Astrocyte (in vitro differentiated cells and primary cell): Measurements from ENCODE around the gene EPDR1. TPM values are rescaled to one million over a fixed set of nuclear protein-coding genes. Genes with fewer than 3 reads are reported as not detected.

Experiments used
- DNase-seq: peaks from one replicate; pipeline ENCODE4 v3.0.0-alpha.2; 2010; ENCODE audit warnings: low read depth
- FAIRE-seq: peaks from 2 replicates; lab custom pipeline; 2011; peaks lifted over from hg19 to GRCh38; lab: Jason Lieb, UNC
- H2AFZ ChIP-seq: 2 replicates; pipeline ENCODE4 v1.6.0; 2012; ENCODE audit warnings: low read depth, low read length, inconsistent platforms
- H3K27ac ChIP-seq: 2 replicates; pipeline ENCODE4 v1.5.1; 2011; ENCODE audit warnings: low read depth, low read length, inconsistent platforms
- H3K27me3 ChIP-seq: 2 replicates; pipeline ENCODE4 v1.6.0; 2011; ENCODE audit warnings: low read length, inconsistent platforms; ENCODE audit not compliant: insufficient read depth
- H3K36me3 ChIP-seq: 2 replicates; pipeline ENCODE4 v1.5.1; 2011; ENCODE audit warnings: low read length, inconsistent platforms; ENCODE audit not compliant: insufficient read depth
- H3K4me1 ChIP-seq: 2 replicates; pipeline ENCODE4 v1.5.1; 2011; ENCODE audit warnings: low read length, inconsistent platforms; ENCODE audit not compliant: insufficient read depth
- H3K4me2 ChIP-seq: 2 replicates; pipeline ENCODE4 v1.6.0; 2012; ENCODE audit warnings: low read length, inconsistent platforms
- H3K4me3 ChIP-seq: 2 replicates; pipeline ENCODE4 v1.5.1; 2011; ENCODE audit warnings: low read depth, mild to moderate bottlenecking, low read length, inconsistent platforms; ENCODE audit not compliant: insufficient read depth
- H3K79me2 ChIP-seq: 2 replicates; pipeline ENCODE4 v1.6.0; 2012; ENCODE audit warnings: mild to moderate bottlenecking, low read length, inconsistent platforms; ENCODE audit not compliant: insufficient read depth
- H3K9ac ChIP-seq: 2 replicates; pipeline ENCODE4 v1.6.0; 2012; ENCODE audit warnings: mild to moderate bottlenecking, low read length, inconsistent platforms
- H3K9me3 ChIP-seq: 2 replicates; pipeline ENCODE4 v1.5.1; 2012; ENCODE audit warnings: low read depth, mild to moderate bottlenecking, low read length, inconsistent platforms; ENCODE audit not compliant: insufficient read depth
- H4K20me1 ChIP-seq: 2 replicates; pipeline ENCODE4 v1.6.0; 2012; ENCODE audit warnings: low read length, inconsistent platforms; ENCODE audit not compliant: insufficient read depth
- H3K27ac Mint-ChIP-seq: one replicate; pipeline ENCODE4 v1.8.0; 2021; ENCODE audit warnings: mild to moderate bottlenecking, mixed read lengths; ENCODE audit not compliant: unreplicated experiment
- H3K27me3 Mint-ChIP-seq: one replicate; pipeline ENCODE4 v1.8.0; 2021; ENCODE audit warnings: low read depth, mixed read lengths; ENCODE audit not compliant: unreplicated experiment
- H3K36me3 Mint-ChIP-seq: one replicate; pipeline ENCODE4 v1.8.0; 2021; ENCODE audit warnings: low read depth, mixed read lengths; ENCODE audit not compliant: unreplicated experiment
- H3K4me1 Mint-ChIP-seq: one replicate; pipeline ENCODE4 v1.8.0; 2021; ENCODE audit warnings: low read depth, mixed read lengths; ENCODE audit not compliant: unreplicated experiment
- H3K4me3 Mint-ChIP-seq: one replicate; pipeline ENCODE4 v1.8.0; 2021; ENCODE audit warnings: mild to moderate bottlenecking, moderate library complexity, mixed read lengths; ENCODE audit not compliant: unreplicated experiment
- H3K9me3 Mint-ChIP-seq: one replicate; pipeline ENCODE4 v1.8.0; 2021; ENCODE audit warnings: mild to moderate bottlenecking, mixed read lengths; ENCODE audit not compliant: unreplicated experiment
- CTCF ChIP-seq: IDR thresholded peaks from 2 replicates; pipeline ENCODE4 v1.5.1; 2011; ENCODE audit warnings: low read depth, mild to moderate bottlenecking, inconsistent platforms, low read length, moderate library complexity; ENCODE audit not compliant: insufficient read depth
- EZH2 ChIP-seq: IDR thresholded peaks from 2 replicates; pipeline ENCODE4 v1.6.1; 2012; ENCODE audit warnings: mild to moderate bottlenecking, low read length, inconsistent platforms; ENCODE audit not compliant: insufficient read depth
- total RNA-seq: library from RNA; stranded (reverse); gene quantifications from 2 replicates; pipeline ENCODE4 v1.2.1, GENCODE V29; 2021

Gene EPDR1
- total RNA-seq, 1 donor from 2014 or later = 20.6 TPM

DNA sequence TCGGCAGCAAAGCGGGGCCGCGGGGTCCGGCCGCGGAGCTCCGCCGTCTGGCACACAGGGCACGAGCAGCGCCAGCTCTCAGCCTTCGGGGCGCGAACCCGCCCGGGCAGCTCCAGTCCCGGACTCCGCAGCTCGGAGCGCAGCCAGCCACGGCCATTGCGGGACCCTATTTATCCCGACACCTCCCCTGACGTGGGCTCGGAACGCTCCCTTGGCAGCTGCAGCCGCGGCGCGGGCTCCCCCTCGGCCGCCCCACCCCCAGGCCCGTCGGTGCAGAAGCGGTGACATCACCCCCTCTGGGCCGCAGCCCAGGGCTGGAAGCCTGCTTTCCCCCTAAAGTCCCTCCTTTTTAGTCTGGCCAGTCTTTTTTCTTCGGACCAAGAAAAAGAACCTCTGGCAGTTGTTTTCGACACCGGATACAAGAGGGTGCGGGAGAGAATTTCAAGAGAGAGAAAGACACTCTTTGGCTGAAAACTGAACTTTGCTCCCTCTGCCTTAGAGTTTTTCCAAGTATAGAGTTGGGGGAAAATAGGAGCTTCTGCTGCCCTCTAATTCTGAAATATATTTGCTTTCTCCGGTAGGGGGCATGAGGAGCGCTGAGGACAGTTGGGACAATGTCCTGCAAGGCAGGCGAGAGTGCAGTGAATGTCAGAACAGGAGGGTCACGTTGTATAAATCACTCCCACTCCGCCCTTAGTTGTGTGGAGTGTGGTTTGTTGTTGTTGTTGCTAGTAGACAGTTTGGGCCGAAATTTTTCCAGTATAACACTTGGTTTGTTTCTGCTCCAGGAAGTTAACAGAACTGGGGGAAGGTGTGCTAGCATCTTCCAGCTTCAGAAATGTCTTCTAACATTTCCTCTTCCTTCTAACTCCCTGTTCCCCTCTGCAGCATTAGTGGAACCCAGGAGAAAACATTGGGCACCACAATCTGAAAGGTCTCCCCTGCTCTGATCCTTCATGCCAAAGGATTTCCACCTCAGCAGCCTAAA, 3.5 kb upstream of the EPDR1 start, which contains the start of gene SFRP4:
SFRP4 (minus strand) TSS at position 145 of the 988 bp plus-strand sequence. CDS start 280 bp downstream, outside the sequence.
- H3K4me1 ChIP-seq = peaks cover 28% of the 10 kb centered on the region
- H3K9me3 ChIP-seq = no peaks in the 10 kb centered on the region
- peak within 1 kb of the TSS; percentile 54 for H3K4me3 ChIP-seq
- peak within 1 kb of the TSS; percentile 72 for H3K9ac ChIP-seq
- no peaks in the 10 kb centered on the region for H3K36me3 ChIP-seq
- Mint-ChIP-seq H3K9me3 (no peaks in the 10 kb centered on the region), H3K4me1 (peaks cover 4% of the 10 kb centered on the region), H3K27me3 (peaks cover 45% of the 10 kb centered on the region), H3K27ac (peak within 1 kb of the TSS; percentile 0), H3K36me3 (no peaks in the 10 kb centered on the region), H3K4me3 (peak within 1 kb of the TSS; percentile 71)
- peaks cover 17% of the 10 kb centered on the region for H3K27me3 ChIP-seq
- FAIRE-seq (no peak), DNase-seq (peak; percentile 56)
- H3K4me2 ChIP-seq = peak within 1 kb of the TSS; percentile 89
- H3K27ac ChIP-seq = peak within 1 kb of the TSS; percentile 29
- TF ChIP-seq EZH2 (no peak), CTCF (peak; percentile 74)
- H4K20me1 ChIP-seq = no peaks in the 10 kb centered on the region
- H2AFZ ChIP-seq = peak within 1 kb of the TSS; percentile 82
- peaks cover 6% of the 10 kb centered on the region for H3K79me2 ChIP-seq

- Mint-ChIP-seq H3K36me3 (no peaks in the 10 kb centered on the region), H3K27ac (no peak overlapping the region), H3K4me3 (no peak overlapping the region), H3K27me3 (peaks cover 45% of the 10 kb centered on the region), H3K9me3 (no peaks in the 10 kb centered on the region), H3K4me1 (peaks cover 4% of the 10 kb centered on the region)
- Histone ChIP-seq H3K9ac (no peak overlapping the region), H2AFZ (no peak overlapping the region), H3K4me2 (no peak overlapping the region), H3K4me3 (no peak overlapping the region), H3K27ac (no peak overlapping the region), H3K36me3 (no peaks in the 10 kb centered on the region), H3K4me1 (peaks cover 28% of the 10 kb centered on the region), H3K79me2 (peaks cover 19% of the 10 kb centered on the region), H3K27me3 (peaks cover 17% of the 10 kb centered on the region), H3K9me3 (no peaks in the 10 kb centered on the region), H4K20me1 (no peaks in the 10 kb centered on the region)
- no peak for FAIRE-seq
- TF ChIP-seq CTCF (no peak), EZH2 (no peak)
- DNase-seq = no peak
Measured at GRCh38 chr7:37918526-37918925, 1.9 kb upstream of the EPDR1 start.
